BLaER1 (cell line): ENCODE measurements around the gene ANGPTL2.

Source experiments
- H3K27ac ChIP-seq: shearing (Covaris generic); formaldehyde crosslinking; 2 replicates; pipeline ENCODE4 v1.8.1; 2022
- H3K27me3 ChIP-seq: shearing (Covaris generic); formaldehyde crosslinking; 2 replicates; pipeline ENCODE4 v1.8.1; 2022
- H3K36me3 ChIP-seq: shearing (Covaris generic); formaldehyde crosslinking; 2 replicates; pipeline ENCODE4 v1.8.1; 2022
- H3K4me1 ChIP-seq: shearing (Covaris generic); formaldehyde crosslinking; 2 replicates; pipeline ENCODE4 v1.8.1; 2022
- H3K4me2 ChIP-seq: shearing (Covaris generic); formaldehyde crosslinking; 2 replicates; pipeline ENCODE4 v1.8.1; 2022
- H3K4me3 ChIP-seq: shearing (Covaris generic); formaldehyde crosslinking; 2 replicates; pipeline ENCODE4 v1.8.1; 2022
- H3K9ac ChIP-seq: shearing (Covaris generic); formaldehyde crosslinking; 2 replicates; pipeline ENCODE4 v1.8.1; 2022
- H3K9me3 ChIP-seq: shearing (Covaris generic); formaldehyde crosslinking; 2 replicates; pipeline ENCODE4 v1.8.1; 2022
- H4K20me1 ChIP-seq: shearing (Covaris generic); formaldehyde crosslinking; 2 replicates; pipeline ENCODE4 v1.8.1; 2022
- Cebpa-rat ChIP-seq: shearing (Covaris generic); IDR thresholded peaks from 2 replicates; pipeline ENCODE4 v1.8.1; 2022

The ANGPTL2 gene

DNA sequence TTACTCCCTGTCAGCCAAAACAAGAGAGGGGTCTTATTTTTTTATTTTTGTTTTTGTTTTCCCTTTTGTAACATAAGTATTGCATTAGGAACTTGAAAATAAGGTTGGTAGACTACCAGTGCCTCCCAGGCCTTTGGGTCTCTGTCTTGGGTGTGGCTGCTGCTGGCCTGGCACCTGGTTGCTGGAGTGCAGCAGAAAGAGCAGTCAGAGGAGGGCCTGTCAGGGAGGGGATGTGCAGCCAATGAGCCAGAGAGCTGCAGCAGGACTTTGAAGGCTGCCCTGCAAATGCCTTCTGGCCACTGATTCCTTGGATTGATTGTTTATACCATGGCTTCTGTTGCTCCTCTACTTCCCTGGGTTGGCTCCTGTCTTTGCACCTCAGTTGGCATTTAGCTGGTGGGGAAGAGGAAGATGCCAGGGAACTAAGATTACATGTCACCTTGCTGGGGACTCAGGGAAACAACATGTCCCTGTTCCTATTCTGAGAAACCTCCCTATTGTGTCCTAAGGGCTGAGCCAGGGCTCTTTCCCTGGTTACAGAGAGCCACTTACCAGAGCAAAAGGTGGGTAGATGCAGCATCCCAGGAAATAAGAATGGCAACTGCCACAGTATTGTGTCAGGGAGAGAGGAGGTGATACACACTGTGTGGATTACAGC lies 66.6 kb downstream of the ANGPTL2 start:
- Histone ChIP-seq H4K20me1 (no peaks in the 10 kb centered on the region), H3K4me1 (peaks cover 11% of the 10 kb centered on the region), H3K4me2 (no peak overlapping the region), H3K9me3 (no peaks in the 10 kb centered on the region), H3K36me3 (peaks cover 3% of the 10 kb centered on the region; the same call in 1 of the 2 replicates), H3K27me3 (no peaks in the 10 kb centered on the region), H3K27ac (no peak overlapping the region), H3K4me3 (no peak overlapping the region), H3K9ac (no peak overlapping the region)
- TF ChIP-seq Cebpa-rat, result no peak

DNA sequence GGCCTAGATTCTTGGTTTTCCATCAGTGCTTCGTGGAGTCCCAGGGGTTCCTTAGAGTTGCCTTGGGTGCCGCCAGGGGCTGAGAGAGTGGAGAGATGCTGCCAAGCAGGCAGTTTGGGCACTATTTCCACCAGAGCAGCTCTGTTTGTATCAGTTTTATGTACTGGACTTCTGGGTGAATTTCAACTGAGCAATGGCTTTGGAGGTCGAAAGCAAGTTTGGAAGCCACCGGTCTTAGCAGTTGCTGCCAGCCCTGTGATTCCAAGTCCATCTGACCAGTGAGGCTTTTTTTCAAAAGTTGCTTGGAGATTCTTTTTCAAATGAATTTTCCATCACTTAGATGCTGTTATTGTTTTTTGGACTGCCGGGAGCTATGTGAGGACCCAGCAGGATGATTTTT lies 68.5 kb downstream of the ANGPTL2 start:
- Histone ChIP-seq H3K9ac (no peak overlapping the region), H3K4me3 (no peak overlapping the region), H3K4me1 (peaks cover 9% of the 10 kb centered on the region), H3K27ac (no peak overlapping the region), H3K27me3 (no peaks in the 10 kb centered on the region), H4K20me1 (no peaks in the 10 kb centered on the region), H3K4me2 (no peak overlapping the region), H3K36me3 (peaks cover 3% of the 10 kb centered on the region; the same call in 1 of the 2 replicates), H3K9me3 (no peaks in the 10 kb centered on the region)
- TF ChIP-seq Cebpa-rat, result no peak

DNA sequence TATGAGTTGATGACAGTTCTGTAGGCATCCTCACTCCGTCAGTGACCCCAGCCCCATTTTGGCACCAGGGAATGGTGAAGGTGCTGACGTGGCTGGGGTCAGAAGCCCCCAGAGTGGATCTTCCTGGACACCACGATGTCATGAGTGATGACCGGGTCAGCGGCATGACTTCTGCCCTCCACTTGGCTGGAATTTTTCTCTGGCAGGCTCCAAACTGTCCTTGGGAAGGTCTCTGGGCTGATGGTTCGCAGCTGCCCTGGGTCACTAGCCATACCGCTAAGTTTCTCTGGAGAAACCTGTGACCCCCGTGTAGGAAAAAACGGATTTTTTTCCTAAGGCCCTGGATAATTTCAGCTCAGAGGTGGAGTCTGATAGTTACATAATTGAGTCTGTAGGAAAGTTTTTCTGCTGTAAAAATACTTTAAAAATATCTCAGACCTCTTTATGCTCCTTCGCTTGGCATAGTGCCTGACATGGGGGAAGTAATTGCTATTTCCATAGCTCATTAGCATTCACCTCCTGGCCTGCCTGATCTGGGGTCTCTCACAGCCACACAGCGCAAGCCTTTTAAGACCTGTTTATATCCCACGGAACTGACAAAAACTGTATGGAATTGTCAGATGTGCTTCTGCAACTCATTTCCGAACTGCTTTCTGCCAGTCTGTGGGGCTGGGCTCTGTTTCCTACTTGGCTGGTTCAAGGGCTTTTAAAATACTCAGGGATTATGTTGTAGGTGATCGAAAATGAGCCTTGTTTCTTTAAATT lies 69.2 kb downstream of the ANGPTL2 start:
- Histone ChIP-seq H3K27ac (no peak overlapping the region), H3K9ac (no peak overlapping the region), H3K4me1 (peaks cover 16% of the 10 kb centered on the region), H4K20me1 (no peaks in the 10 kb centered on the region), H3K9me3 (no peaks in the 10 kb centered on the region), H3K4me2 (no peak overlapping the region), H3K4me3 (no peak overlapping the region), H3K36me3 (peaks cover 3% of the 10 kb centered on the region; the same call in 1 of the 2 replicates), H3K27me3 (no peaks in the 10 kb centered on the region)
- TF ChIP-seq Cebpa-rat, result no peak

DNA sequence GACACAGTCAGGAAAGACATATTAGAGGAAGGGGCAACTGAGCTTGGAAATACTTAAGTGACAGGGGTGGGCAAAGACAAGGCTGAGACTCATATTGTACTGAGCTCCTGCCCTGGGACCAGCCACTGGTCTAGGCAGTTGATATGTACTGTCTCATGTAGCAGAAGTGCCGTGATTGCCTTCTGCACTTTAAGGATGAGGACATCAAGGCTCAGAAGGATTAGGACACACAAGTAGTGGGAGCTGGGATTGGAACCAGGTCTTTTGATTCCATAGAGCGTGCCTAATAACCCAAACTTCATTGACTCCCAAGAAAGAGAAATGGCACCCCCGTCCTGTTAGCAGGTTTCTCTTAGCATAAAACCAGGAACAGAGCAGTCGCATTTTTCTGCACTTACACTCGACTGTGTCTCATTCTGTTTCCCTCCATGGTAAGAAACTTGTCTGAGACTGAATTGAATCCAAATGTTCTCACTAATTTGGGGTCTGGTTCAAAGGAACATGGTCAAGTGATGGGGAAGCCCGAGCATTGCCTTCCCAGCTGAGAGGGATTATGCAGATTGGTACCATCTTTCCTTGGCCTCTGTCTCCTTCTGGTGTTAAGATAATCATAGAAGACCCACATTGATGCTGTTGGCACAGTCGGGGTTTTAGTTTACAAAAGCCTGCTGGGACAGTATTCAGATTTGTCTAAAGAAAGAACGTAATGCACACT lies 70.4 kb downstream of the ANGPTL2 start:
- H3K27me3 ChIP-seq, result no peaks in the 10 kb centered on the region
- H3K4me2 ChIP-seq, result no peak overlapping the region
- TF ChIP-seq Cebpa-rat, result no peak
- no peak overlapping the region for H3K27ac ChIP-seq
- no peak overlapping the region for H3K9ac ChIP-seq
- H3K4me3 ChIP-seq, result no peak overlapping the region
- H3K36me3 ChIP-seq, result peaks cover 3% of the 10 kb centered on the region; the same call in 1 of the 2 replicates
- H3K4me1 ChIP-seq, result peaks cover 18% of the 10 kb centered on the region
- H3K9me3 ChIP-seq, result no peaks in the 10 kb centered on the region
- no peaks in the 10 kb centered on the region for H4K20me1 ChIP-seq

DNA sequence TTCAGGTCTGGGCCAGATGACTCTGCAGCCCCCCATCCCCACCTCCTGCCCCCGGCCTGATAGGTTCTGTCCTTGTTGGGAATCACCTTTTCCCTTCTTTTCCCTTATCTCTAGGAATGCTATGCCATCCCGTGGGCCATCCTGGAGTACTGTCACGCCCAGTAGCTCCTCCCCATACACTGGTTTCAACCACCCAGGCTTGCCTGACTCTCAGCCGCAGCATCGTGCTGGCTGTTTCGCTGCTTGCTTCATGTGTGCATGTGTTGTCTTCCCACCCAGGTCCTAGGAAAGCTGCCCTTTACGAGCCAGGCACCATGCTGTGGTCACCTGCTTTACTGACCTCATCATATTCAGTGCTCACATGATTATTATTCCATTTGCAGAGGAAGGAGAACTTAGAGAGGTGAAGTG lies 71.8 kb downstream of the ANGPTL2 start:
- Histone ChIP-seq H3K4me2 (no peak overlapping the region), H3K27me3 (no peaks in the 10 kb centered on the region), H3K4me1 (peaks cover 18% of the 10 kb centered on the region), H3K9me3 (no peaks in the 10 kb centered on the region), H3K9ac (no peak overlapping the region), H3K27ac (no peak overlapping the region), H4K20me1 (no peaks in the 10 kb centered on the region), H3K36me3 (peaks cover 3% of the 10 kb centered on the region; the same call in 1 of the 2 replicates), H3K4me3 (no peak overlapping the region)
- TF ChIP-seq Cebpa-rat, result no peak

DNA sequence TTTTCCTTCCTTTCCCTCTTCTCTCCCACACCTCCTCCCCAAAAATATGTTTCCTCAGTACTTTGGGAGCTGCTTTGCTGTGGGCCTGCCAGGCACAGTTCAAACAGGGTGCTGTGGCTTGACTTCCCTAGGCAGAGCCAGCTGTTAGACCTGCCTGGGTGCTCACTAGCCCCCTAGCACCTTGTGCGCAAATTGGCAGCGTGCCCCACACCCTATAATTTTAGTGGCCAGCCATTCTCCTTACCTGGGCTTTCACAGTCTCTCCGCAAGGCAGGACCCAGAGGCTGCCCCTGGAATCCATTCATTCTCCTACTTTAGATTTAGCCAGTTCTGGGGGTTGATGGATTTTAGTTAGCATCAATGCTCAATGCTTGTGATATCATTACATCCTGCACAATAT lies 72.3 kb downstream of the ANGPTL2 start:
- Histone ChIP-seq H3K36me3 (peaks cover 3% of the 10 kb centered on the region; the same call in 1 of the 2 replicates), H3K9me3 (no peaks in the 10 kb centered on the region), H3K4me1 (peaks cover 18% of the 10 kb centered on the region), H3K4me2 (no peak overlapping the region), H3K9ac (no peak overlapping the region), H3K27me3 (no peaks in the 10 kb centered on the region), H3K27ac (no peak overlapping the region), H3K4me3 (no peak overlapping the region), H4K20me1 (no peaks in the 10 kb centered on the region)
- TF ChIP-seq Cebpa-rat, result no peak

DNA sequence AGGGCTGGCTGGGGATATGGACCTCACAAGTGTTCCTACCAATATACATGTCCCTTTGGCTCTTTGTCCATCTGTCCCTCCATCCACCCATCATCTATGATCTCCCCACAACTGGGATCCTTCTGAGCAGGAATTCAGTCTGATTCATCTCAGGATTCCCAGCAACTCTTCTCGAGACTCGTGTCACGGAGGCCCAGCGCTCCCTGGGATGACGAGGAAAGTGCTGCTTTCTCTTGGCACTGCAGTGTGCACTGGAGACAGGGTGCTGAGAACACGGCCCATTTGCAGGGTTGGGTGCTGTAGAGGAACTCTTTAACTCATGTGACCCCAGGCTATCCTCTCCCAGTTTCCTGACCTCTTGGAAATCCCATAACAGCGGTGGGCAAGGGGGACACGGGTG lies 72.9 kb downstream of the ANGPTL2 start:
- H3K36me3 ChIP-seq, result peaks cover 3% of the 10 kb centered on the region; the same call in 1 of the 2 replicates
- H3K4me3 ChIP-seq, result no peak overlapping the region
- H3K27me3 ChIP-seq, result no peaks in the 10 kb centered on the region
- H3K4me2 ChIP-seq, result peak overlapping the region; percentile 55
- no peak overlapping the region for H3K27ac ChIP-seq
- TF ChIP-seq Cebpa-rat, result no peak
- no peaks in the 10 kb centered on the region for H3K9me3 ChIP-seq
- no peaks in the 10 kb centered on the region for H4K20me1 ChIP-seq
- no peak overlapping the region for H3K9ac ChIP-seq
- peaks cover 18% of the 10 kb centered on the region for H3K4me1 ChIP-seq

DNA sequence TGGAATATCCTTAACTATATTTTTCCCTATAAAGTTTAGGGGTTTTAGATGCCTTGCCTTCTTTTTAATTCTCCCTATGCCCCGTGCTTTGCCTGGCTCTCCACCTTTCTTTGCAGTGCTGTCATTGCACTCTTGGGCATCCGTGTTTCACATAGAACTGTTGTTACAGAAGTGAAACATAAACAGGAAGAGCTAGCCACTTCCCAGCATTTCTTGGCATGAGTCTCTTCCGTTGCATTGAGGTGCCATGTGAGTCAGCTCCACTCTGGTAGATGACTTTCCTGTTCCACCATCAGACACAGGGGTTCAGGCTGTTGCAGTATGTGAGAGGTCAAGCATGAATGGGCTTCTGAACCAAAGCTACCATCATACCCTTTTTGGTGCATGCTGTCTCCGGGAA lies 73.4 kb downstream of the ANGPTL2 start:
- TF ChIP-seq Cebpa-rat, result no peak
- Histone ChIP-seq H3K9me3 (no peaks in the 10 kb centered on the region), H3K36me3 (peaks cover 3% of the 10 kb centered on the region; the same call in 1 of the 2 replicates), H3K4me3 (no peak overlapping the region), H3K9ac (no peak overlapping the region), H3K4me1 (peaks cover 18% of the 10 kb centered on the region), H3K27ac (no peak overlapping the region), H3K27me3 (no peaks in the 10 kb centered on the region), H3K4me2 (peak overlapping the region; percentile 55), H4K20me1 (no peaks in the 10 kb centered on the region)

DNA sequence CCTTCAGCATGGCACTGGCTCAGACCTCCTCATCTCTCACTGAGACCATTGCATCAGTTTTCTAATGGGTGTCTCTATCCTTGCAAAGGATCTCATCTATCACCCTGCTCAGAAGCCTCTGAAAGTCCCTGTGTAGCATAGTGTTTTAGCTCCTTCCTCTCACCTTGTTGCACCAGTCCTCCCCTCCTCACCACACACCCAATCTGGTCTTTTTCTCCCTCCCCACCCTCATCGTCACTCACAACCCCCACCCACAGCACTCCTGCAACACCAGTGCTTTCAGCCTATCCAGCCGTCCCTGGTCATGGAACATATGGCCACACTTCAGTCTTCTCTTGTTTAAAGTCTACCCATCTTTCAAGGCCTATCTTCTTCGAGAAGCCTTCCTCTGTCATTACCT lies 74.5 kb downstream of the ANGPTL2 start:
- no peak overlapping the region for H3K27ac ChIP-seq
- H3K27me3 ChIP-seq, result no peaks in the 10 kb centered on the region
- H3K9me3 ChIP-seq, result no peaks in the 10 kb centered on the region
- H3K9ac ChIP-seq, result no peak overlapping the region
- H4K20me1 ChIP-seq, result no peaks in the 10 kb centered on the region
- TF ChIP-seq Cebpa-rat, result no peak
- no peak overlapping the region for H3K4me3 ChIP-seq
- H3K4me1 ChIP-seq, result peaks cover 18% of the 10 kb centered on the region
- peak overlapping the region; percentile 55; the same call in 1 of the 2 replicates for H3K4me2 ChIP-seq
- H3K36me3 ChIP-seq, result peaks cover 2% of the 10 kb centered on the region; the same call in 1 of the 2 replicates

DNA sequence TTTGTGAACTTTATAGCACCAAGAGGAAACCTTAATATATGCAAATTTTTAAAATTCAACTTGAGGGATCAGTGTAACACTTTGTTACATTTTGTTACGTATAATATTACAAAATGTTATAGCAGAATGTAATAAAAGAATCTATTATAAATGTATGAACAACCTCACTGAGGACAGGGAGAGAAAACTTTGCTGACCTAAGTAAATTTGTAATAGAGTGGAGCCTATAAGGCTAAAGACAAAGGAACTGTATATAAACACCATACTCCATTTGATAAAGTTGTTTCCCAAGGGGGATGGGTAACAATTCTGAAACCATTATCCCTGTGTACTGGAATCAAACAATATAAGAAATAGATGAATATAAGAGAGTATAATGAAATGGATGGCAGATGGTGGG lies 77.3 kb downstream of the ANGPTL2 start:
- H3K9me3 ChIP-seq, result no peaks in the 10 kb centered on the region
- H3K36me3 ChIP-seq, result no peaks in the 10 kb centered on the region
- no peak overlapping the region for H3K27ac ChIP-seq
- no peaks in the 10 kb centered on the region for H3K27me3 ChIP-seq
- no peaks in the 10 kb centered on the region for H4K20me1 ChIP-seq
- TF ChIP-seq Cebpa-rat, result no peak
- no peak overlapping the region for H3K4me2 ChIP-seq
- no peak overlapping the region for H3K4me3 ChIP-seq
- peaks cover 18% of the 10 kb centered on the region for H3K4me1 ChIP-seq
- no peak overlapping the region for H3K9ac ChIP-seq
